Measurements from ENCODE around the gene PGAP2.

The PGAP2 gene

DNA sequence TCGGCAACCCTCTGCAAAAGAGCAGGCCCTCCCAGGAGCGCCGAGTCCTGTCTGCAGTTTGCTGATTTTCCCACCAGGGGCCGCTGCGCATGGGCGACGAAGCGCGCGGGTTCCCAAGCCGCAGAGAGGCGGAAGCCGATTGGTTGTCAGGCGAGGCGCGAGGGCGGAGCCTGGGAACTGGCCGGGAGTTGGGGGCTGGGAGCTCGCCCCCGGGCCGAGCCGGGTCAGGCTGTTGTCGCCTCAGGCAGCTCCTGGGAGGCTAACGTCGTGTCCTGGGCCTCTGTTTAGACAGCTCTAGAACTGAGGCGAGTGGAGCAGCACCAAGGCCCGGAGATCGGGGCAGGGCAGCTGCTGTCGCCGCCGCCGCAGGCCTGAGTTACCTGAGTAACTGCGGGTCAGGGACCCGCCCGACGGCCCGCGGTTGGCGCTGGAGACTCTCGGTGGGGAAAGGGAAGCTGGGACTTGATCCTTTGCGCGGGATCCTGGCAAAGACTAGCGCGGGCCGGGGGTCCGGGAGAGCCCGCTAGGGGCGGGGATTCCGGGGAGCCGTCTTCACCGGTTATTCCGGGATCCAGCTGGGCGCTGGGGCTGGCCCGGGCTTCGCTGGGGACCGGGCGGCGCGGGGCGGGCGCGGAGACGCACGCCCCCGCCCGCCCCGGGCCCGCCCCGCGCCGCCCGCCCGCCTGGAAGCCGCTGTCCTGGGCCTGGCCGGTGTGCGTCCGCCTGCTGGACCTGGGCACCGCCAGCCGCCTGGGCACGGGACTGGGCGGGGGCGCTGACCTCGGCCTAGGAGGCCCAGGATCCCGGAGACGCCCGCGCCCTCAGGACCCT lies 46.8 kb downstream of the PGAP2 start, which contains the start of gene STIM1 (continued):
- TF ChIP-seq, protein P1, sequence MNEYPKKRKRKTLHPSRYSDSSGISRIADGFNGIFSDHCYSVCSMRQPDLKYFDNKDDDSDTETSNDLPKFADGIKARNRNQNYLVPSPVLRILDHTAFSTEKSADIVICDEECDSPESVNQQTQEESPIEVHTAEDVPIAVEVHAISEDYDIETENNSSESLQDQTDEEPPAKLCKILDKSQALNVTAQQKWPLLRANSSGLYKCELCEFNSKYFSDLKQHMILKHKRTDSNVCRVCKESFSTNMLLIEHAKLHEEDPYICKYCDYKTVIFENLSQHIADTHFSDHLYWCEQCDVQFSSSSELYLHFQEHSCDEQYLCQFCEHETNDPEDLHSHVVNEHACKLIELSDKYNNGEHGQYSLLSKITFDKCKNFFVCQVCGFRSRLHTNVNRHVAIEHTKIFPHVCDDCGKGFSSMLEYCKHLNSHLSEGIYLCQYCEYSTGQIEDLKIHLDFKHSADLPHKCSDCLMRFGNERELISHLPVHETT (tag by site-specific recombination; IDR thresholded peaks at IDR 0.05) = no peak
- TF ChIP-seq, protein P2, sequence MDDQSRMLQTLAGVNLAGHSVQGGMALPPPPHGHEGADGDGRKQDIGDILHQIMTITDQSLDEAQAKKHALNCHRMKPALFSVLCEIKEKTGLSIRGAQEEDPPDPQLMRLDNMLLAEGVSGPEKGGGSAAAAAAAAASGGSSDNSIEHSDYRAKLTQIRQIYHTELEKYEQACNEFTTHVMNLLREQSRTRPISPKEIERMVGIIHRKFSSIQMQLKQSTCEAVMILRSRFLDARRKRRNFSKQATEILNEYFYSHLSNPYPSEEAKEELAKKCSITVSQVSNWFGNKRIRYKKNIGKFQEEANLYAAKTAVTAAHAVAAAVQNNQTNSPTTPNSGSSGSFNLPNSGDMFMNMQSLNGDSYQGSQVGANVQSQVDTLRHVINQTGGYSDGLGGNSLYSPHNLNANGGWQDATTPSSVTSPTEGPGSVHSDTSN (CRISPR knock-in tag; IDR thresholded peaks at IDR 0.05) = no peak; the same call in 1 of the 2 replicates
- TF ChIP-seq, protein P3, sequence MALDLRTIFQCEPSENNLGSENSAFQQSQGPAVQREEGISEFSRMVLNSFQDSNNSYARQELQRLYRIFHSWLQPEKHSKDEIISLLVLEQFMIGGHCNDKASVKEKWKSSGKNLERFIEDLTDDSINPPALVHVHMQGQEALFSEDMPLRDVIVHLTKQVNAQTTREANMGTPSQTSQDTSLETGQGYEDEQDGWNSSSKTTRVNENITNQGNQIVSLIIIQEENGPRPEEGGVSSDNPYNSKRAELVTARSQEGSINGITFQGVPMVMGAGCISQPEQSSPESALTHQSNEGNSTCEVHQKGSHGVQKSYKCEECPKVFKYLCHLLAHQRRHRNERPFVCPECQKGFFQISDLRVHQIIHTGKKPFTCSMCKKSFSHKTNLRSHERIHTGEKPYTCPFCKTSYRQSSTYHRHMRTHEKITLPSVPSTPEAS (tag by site-specific recombination; IDR thresholded peaks at IDR 0.05) = no peak
- TF ChIP-seq ZBTB20 (tag by site-specific recombination; IDR thresholded peaks at IDR 0.05) (peak; percentile 81), ZNF214 (tag by site-specific recombination; IDR thresholded peaks at IDR 0.05; ENCODE audit: borderline replicate concordance) (no peak), ZNF423 (tag by site-specific recombination; IDR thresholded peaks at IDR 0.05) (0 out of 2 replicates have a peak, but pooled peaks have one; percentile 40), ZNF366 (tag by site-specific recombination; conservative IDR thresholded peaks at IDR 0.05) (no peak), ZNF2 (tag by site-specific recombination; IDR thresholded peaks at IDR 0.05) (peak; percentile 90), ZNF19 (tag by site-specific recombination; IDR thresholded peaks at IDR 0.05; ENCODE audit: low read depth) (no peak), ZNF10 (tag by site-specific recombination; IDR thresholded peaks at IDR 0.05) (no peak), ZNF549 (tag by site-specific recombination; IDR thresholded peaks at IDR 0.05) (no peak), HOXC10 (CRISPR knock-in tag; IDR thresholded peaks at IDR 0.05) (no peak), ZNF658 (tag by site-specific recombination; IDR thresholded peaks at IDR 0.05) (no peak), ZNF473 (tag by site-specific recombination; IDR thresholded peaks at IDR 0.05) (no peak), ZNF223 (tag by site-specific recombination; IDR thresholded peaks at IDR 0.05) (no peak), ZNF266 (tag by site-specific recombination; IDR thresholded peaks at IDR 0.05; ENCODE audit: low read depth) (no peak), ZNF146 (tag by site-specific recombination; IDR thresholded peaks at IDR 0.05) (no peak), ZNF140 (tag by site-specific recombination; IDR thresholded peaks at IDR 0.05) (no peak), ZNF560 (tag by site-specific recombination; IDR thresholded peaks at IDR 0.05; ENCODE audit: borderline replicate concordance) (no peak), ZNF274 (IDR thresholded peaks at IDR 0.05; ENCODE audit: low read length) (no peak), ZNF274 (tag by site-specific recombination; IDR thresholded peaks at IDR 0.05; ENCODE audit: borderline replicate concordance) (no peak), REPIN1 (tag by site-specific recombination; IDR thresholded peaks at IDR 0.05; ENCODE audit: low read depth) (no peak), ZNF664 (tag by site-specific recombination; IDR thresholded peaks at IDR 0.05) (no peak)
- TF ChIP-seq, protein P4, sequence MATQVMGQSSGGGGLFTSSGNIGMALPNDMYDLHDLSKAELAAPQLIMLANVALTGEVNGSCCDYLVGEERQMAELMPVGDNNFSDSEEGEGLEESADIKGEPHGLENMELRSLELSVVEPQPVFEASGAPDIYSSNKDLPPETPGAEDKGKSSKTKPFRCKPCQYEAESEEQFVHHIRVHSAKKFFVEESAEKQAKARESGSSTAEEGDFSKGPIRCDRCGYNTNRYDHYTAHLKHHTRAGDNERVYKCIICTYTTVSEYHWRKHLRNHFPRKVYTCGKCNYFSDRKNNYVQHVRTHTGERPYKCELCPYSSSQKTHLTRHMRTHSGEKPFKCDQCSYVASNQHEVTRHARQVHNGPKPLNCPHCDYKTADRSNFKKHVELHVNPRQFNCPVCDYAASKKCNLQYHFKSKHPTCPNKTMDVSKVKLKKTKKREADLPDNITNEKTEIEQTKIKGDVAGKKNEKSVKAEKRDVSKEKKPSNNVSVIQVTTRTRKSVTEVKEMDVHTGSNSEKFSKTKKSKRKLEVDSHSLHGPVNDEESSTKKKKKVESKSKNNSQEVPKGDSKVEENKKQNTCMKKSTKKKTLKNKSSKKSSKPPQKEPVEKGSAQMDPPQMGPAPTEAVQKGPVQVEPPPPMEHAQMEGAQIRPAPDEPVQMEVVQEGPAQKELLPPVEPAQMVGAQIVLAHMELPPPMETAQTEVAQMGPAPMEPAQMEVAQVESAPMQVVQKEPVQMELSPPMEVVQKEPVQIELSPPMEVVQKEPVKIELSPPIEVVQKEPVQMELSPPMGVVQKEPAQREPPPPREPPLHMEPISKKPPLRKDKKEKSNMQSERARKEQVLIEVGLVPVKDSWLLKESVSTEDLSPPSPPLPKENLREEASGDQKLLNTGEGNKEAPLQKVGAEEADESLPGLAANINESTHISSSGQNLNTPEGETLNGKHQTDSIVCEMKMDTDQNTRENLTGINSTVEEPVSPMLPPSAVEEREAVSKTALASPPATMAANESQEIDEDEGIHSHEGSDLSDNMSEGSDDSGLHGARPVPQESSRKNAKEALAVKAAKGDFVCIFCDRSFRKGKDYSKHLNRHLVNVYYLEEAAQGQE (tag by site-specific recombination; IDR thresholded peaks at IDR 0.05) = no peak
- TF ChIP-seq, protein P5, sequence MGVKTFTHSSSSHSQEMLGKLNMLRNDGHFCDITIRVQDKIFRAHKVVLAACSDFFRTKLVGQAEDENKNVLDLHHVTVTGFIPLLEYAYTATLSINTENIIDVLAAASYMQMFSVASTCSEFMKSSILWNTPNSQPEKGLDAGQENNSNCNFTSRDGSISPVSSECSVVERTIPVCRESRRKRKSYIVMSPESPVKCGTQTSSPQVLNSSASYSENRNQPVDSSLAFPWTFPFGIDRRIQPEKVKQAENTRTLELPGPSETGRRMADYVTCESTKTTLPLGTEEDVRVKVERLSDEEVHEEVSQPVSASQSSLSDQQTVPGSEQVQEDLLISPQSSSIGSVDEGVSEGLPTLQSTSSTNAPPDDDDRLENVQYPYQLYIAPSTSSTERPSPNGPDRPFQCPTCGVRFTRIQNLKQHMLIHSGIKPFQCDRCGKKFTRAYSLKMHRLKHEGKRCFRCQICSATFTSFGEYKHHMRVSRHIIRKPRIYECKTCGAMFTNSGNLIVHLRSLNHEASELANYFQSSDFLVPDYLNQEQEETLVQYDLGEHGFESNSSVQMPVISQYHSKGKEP (tag by site-specific recombination; IDR thresholded peaks at IDR 0.05) = no peak
- TF ChIP-seq, protein P6, sequence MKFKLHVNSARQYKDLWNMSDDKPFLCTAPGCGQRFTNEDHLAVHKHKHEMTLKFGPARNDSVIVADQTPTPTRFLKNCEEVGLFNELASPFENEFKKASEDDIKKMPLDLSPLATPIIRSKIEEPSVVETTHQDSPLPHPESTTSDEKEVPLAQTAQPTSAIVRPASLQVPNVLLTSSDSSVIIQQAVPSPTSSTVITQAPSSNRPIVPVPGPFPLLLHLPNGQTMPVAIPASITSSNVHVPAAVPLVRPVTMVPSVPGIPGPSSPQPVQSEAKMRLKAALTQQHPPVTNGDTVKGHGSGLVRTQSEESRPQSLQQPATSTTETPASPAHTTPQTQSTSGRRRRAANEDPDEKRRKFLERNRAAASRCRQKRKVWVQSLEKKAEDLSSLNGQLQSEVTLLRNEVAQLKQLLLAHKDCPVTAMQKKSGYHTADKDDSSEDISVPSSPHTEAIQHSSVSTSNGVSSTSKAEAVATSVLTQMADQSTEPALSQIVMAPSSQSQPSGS (tag by site-specific recombination; IDR thresholded peaks at IDR 0.05; ENCODE audit: low read depth) = no peak
